Progenitor cell of endocrine pancreas (in vitro differentiated cells): ENCODE measurements around the gene MKKS. TPM values are rescaled to one million over a fixed set of nuclear protein-coding genes. Genes with fewer than 3 reads are reported as not detected.

Experiments used
- DNase-seq: peaks from one replicate; pipeline ENCODE4 v3.0.0; 2021; ENCODE audit warnings: low spot score; ENCODE audit not compliant: unreplicated experiment
- H3K27ac Mint-ChIP-seq: 2 replicates; pipeline ENCODE4 v1.8.0; 2021; ENCODE audit warnings: mild to moderate bottlenecking, moderate library complexity, mixed read lengths
- H3K27me3 Mint-ChIP-seq: 2 replicates; pipeline ENCODE4 v1.8.0; 2021; ENCODE audit warnings: mixed read lengths
- H3K36me3 Mint-ChIP-seq: 2 replicates; pipeline ENCODE4 v1.8.0; 2022; ENCODE audit warnings: mixed read lengths; ENCODE audit not compliant: insufficient read depth
- H3K4me1 Mint-ChIP-seq: 2 replicates; pipeline ENCODE4 v1.8.0; 2021; ENCODE audit warnings: low read depth, mixed read lengths
- H3K4me3 Mint-ChIP-seq: 2 replicates; pipeline ENCODE4 v1.8.0; 2021; ENCODE audit warnings: low read depth, mild to moderate bottlenecking, moderate library complexity, mixed read lengths
- H3K9me3 Mint-ChIP-seq: 2 replicates; pipeline ENCODE4 v1.8.0; 2021; ENCODE audit warnings: low read depth, mixed read lengths
- CTCF ChIP-seq: fragments of 200-600 bp; sonication (generic); IDR thresholded peaks from one replicate; pipeline ENCODE4 v1.5.0; 2021; ENCODE audit warnings: antibody characterized with exemption, mild to moderate bottlenecking; ENCODE audit not compliant: unreplicated experiment
- long read RNA-seq: library from polyadenylated mRNA; unstranded; transcript quantifications from one replicate; pipeline ENCODE4 v2.0.0, GENCODE V29; 2020
- total RNA-seq: library from RNA; stranded (reverse); gene quantifications from 2 replicates; pipeline ENCODE4 v1.2.1, GENCODE V29; 2021

MKKS gene
- 17.8 and 18.7 TPM in 2 replicates for total RNA-seq
- long read RNA-seq, full-length matches to known transcripts, result 209 of 242 reads
- long read RNA-seq, partial matches to known transcripts, result 14 of 242 reads
- long read RNA-seq, other reads (novel, unspliced or antisense), result 19 of 242 reads

- Mint-ChIP-seq H3K27ac (peak within 1 kb of the TSS; percentile 98), H3K9me3 (no peaks in the 10 kb centered on the region), H3K4me1 (peaks cover 21% of the 10 kb centered on the region), H3K36me3 (peaks cover 1% of the 10 kb centered on the region), H3K4me3 (peak within 1 kb of the TSS; percentile 84), H3K27me3 (no peaks in the 10 kb centered on the region)
- no peak for TF ChIP-seq CTCF
- peak; percentile 81 for DNase-seq
These were observed at the start of gene MKKS for GRCh38 chr20:10433623-10434466. Gene MKKS (minus strand): TSS chr20:10434222. CDS start chr20:10413514, 20,708 bp downstream.

GRCh38 chr20:10483691-10484090 is 49.7 kb upstream of the MKKS start:
- TF ChIP-seq CTCF, result no peak
- no peaks in the 10 kb centered on the region for H3K27me3 Mint-ChIP-seq
- H3K9me3 Mint-ChIP-seq, result no peaks in the 10 kb centered on the region
- peaks cover 4% of the 10 kb centered on the region for H3K4me1 Mint-ChIP-seq
- no peak overlapping the region for H3K4me3 Mint-ChIP-seq
- peaks cover 2% of the 10 kb centered on the region for H3K36me3 Mint-ChIP-seq
- no peak for DNase-seq
- H3K27ac Mint-ChIP-seq, result no peak overlapping the region

GRCh38 chr20:10481676-10482075 is 47.7 kb upstream of the MKKS start:
- Mint-ChIP-seq H3K36me3 (peaks cover 2% of the 10 kb centered on the region), H3K4me1 (peaks cover 4% of the 10 kb centered on the region), H3K4me3 (no peak overlapping the region), H3K27me3 (no peaks in the 10 kb centered on the region), H3K9me3 (no peaks in the 10 kb centered on the region), H3K27ac (no peak overlapping the region)
- DNase-seq, result no peak
- no peak for TF ChIP-seq CTCF

GRCh38 chr20:10478930-10479329 is 44.9 kb upstream of the MKKS start:
- Mint-ChIP-seq H3K9me3 (no peaks in the 10 kb centered on the region), H3K27me3 (no peaks in the 10 kb centered on the region), H3K4me3 (no peak overlapping the region), H3K36me3 (no peaks in the 10 kb centered on the region), H3K27ac (no peak overlapping the region), H3K4me1 (peaks cover 4% of the 10 kb centered on the region)
- DNase-seq, result no peak
- no peak for TF ChIP-seq CTCF

GRCh38 chr20:10478205-10478604 is 44.2 kb upstream of the MKKS start:
- Mint-ChIP-seq H3K4me1 (peaks cover 4% of the 10 kb centered on the region), H3K36me3 (no peaks in the 10 kb centered on the region), H3K4me3 (no peak overlapping the region), H3K9me3 (no peaks in the 10 kb centered on the region), H3K27me3 (no peaks in the 10 kb centered on the region), H3K27ac (no peak overlapping the region)
- TF ChIP-seq CTCF, result no peak
- no peak for DNase-seq
